Coronary artery (tissue), 2 donors: ENCODE measurements around the gene SYCE3.

ENCODE experiments used
- DNase-seq: peaks from one replicate; pipeline ENCODE4 v3.0.0-alpha.2; 2017; ENCODE audit warnings: low spot score
- H3K27ac ChIP-seq, 2 donors: fragments of 200-600 bp; sonication (generic); one replicate each; pipeline ENCODE4 v1.5.1; 2016 to 2019
- H3K4me3 ChIP-seq: fragments of 200-600 bp; sonication (generic); 2 replicates; pipeline ENCODE4 v1.5.1; 2016; ENCODE audit warnings: mild to moderate bottlenecking, moderate library complexity
- CTCF ChIP-seq: fragments of 200-600 bp; sonication (generic); IDR thresholded peaks from one replicate; pipeline ENCODE4 v1.5.1; 2019; ENCODE audit warnings: antibody characterized with exemption

The SYCE3 gene

GRCh38 chr22:50578776-50579310, 16.1 kb upstream of the SYCE3 start:
- H3K27ac ChIP-seq = no peak overlapping the region
- peak overlapping the region; percentile 46 for H3K4me3 ChIP-seq
- DNase-seq = no peak
- TF ChIP-seq CTCF = no peak

GRCh38 chr22:50577987-50578775, 15.5 kb upstream of the SYCE3 start, which contains the start of gene CPT1B:
CPT1B (minus strand) TSS chr22:50578427; CDS start chr22:50577915, 512 bp downstream.
- H3K4me3 ChIP-seq = peak within 1 kb of the TSS; percentile 46

GRCh38 chr22:50577697-50577986, 14.9 kb upstream of the SYCE3 start:
- no peak for DNase-seq
- Histone ChIP-seq H3K27ac (no peak overlapping the region), H3K4me3 (no peak overlapping the region)
- TF ChIP-seq CTCF = no peak

More at GRCh38 chr22:50577987-50578775, 15.5 kb upstream of the SYCE3 start, which contains the start of gene CPT1B:
- no peak for TF ChIP-seq CTCF
- no peak for DNase-seq
- no peak within 1 kb of the TSS for H3K27ac ChIP-seq

- Histone ChIP-seq H3K27ac (no peak overlapping the region), H3K4me3 (no peak overlapping the region)
- no peak for TF ChIP-seq CTCF
- DNase-seq = no peak
Observed at GRCh38 chr22:50576806-50577696, 14.3 kb upstream of the SYCE3 start.

- no peak for TF ChIP-seq CTCF
- no peak overlapping the region for H3K4me3 ChIP-seq
- DNase-seq = no peak
Observed at GRCh38 chr22:50576070-50576469, 13.4 kb upstream of the SYCE3 start.

GRCh38 chr22:50575426-50575941, 12.8 kb upstream of the SYCE3 start:
- no peak overlapping the region for H3K27ac ChIP-seq
- no peak for TF ChIP-seq CTCF
- H3K4me3 ChIP-seq = no peak overlapping the region
- no peak for DNase-seq

More at GRCh38 chr22:50576070-50576469, 13.4 kb upstream of the SYCE3 start:
- no peak overlapping the region for H3K27ac ChIP-seq
